IPS DF 4.7 (cell line): ENCODE measurements around the gene MTCL1.

Experiments
- DNase-seq: peaks from one replicate; pipeline ENCODE4 v3.0.0-alpha.2; 2013; ENCODE audit warnings: low spot score; ENCODE audit errors: extremely low read depth

The MTCL1 gene

GRCh38 chr18:8856212-8856611 lies 150.9 kb downstream of the MTCL1 start:
- no peak for DNase-seq

DNA sequence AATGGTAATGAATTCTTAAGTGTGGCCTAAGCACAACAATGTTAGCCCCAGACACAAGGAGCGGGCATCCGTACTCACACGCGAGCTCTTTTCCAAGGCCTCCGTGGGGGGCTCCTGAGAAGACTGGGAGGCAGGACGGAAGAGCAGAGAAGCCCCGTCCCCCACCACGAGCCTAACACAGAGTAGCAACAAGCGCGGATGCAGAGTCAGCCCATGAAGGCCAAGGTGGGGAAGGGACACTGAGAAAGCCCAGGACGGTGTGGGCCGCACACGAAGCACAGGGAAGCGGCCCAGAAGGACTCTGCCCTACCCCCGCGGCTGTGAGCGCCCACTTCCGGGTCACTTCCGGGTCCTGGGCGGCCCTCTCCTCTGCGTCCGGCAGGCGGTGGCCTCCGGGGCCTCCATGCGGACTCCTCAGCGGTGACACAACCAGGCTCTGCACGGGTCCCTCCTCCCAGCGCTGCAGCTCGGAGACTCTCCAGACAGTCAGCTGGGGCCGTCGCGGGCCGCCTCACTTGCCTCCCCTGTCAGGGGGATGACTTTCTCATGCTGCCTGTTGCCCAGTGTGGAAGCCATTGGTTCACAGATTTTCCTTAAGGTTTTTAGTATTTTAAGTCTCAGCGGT lies 151.5 kb downstream of the MTCL1 start:
- DNase-seq, result no peak

GRCh38 chr18:8857806-8858205 lies 152.4 kb downstream of the MTCL1 start:
- DNase-seq, result no peak

DNA sequence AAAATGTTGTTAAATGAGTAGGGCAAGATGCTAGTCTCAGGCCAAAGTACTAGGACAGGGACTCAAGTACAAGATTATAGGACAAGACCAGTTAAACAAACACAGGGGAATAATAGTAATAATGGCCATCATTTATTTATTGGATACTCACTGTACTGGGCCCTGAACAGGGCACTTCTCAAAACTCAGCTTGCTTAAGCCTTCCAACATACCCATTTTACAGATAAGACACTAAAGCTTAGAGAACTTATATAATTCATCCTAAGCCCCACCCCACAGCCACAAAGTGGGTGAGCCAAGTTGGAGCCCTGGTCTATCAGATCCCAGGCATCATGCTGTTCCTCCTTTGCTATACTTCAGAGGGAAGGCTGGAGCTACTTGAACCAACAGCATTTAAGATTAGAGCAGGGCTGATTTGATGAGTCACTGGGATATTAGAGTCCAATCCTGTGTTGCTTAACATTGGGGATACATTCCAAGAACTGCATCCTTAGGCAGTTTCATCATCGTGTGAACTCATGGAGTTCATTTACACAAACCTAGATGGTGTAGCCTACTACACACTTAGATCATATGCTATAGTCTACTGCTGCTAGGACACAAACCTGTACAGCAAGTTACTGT lies 153.6 kb downstream of the MTCL1 start:
- DNase-seq, result no peak

DNA sequence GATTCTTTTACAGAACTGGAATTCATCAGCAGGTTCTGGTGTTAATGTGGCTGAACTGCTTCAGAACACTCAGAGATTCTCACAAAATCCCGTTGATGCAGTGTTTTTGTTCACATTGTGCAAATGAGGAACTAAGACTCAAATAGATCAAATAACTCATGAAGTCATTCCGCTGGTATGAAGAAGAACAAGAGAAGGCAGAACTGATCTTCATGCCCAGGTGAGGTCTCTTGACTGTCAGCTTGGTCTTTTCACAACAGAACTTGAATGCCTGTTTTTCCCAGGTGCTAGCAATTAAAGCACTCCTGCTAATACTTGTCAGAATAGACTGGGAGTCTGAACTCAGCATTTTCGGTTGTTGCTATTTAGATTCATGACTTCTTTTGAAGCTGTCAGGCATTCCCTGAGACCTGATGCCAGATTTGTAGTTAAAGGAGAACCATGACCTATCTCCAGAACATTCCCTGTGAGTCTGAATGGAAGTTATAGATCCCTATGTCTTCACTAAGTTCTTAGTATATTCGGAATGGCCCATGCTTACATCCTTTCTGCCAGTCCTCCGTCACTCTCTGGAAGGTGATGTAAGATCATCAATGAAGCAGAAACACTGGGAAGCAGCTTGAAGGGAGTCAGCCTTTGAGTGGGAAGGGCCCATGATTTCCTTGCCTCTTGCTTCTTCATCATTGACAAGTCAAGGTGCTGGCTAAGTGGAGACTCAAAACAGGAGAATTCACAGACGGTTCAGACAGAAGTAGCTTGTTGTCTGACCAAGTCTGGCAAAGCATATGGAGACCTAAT lies 155.7 kb downstream of the MTCL1 start:
- no peak for DNase-seq

- DNase-seq, result no peak
Observed at GRCh38 chr18:8863427-8863826, 158.1 kb downstream of the MTCL1 start.

DNA sequence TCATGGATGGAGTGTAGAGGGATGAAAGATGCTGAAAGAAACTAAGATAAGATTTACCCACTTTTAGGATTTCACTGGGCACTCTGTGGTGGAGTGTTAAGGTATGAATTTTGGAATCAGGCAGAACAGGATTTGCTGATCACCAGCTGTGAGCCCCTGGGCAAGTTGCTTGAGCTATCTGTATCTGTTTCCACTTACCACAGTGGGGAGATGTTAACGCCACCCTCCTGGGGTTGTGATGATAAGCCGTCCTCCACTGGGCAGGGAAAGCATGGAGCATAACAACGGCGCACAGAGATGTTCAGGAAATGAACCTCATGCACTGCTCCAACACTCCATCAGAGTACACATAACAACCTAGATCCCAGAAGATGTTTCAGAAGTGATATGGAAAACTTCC lies 160.6 kb downstream of the MTCL1 start:
- no peak for DNase-seq

DNA sequence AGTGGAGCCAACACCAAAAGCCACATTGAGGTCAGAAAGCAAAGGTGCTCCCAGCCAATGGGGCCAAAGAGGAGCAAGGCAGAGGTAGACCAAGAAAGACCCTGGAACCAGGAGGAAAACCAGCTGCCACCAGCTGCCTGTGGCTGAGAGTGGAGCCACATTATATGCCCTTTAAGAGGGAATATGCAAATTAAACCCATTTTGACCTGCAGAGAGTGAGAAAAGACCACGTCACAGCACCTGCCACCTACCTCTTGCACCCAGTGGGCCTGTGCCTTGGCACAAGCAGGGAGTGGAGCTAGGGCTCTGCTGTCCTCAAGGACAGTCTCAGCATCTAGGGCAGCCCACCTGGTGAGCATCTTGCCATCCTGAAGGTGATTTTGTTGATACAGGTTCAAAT lies 161.3 kb downstream of the MTCL1 start:
- DNase-seq, result no peak

DNA sequence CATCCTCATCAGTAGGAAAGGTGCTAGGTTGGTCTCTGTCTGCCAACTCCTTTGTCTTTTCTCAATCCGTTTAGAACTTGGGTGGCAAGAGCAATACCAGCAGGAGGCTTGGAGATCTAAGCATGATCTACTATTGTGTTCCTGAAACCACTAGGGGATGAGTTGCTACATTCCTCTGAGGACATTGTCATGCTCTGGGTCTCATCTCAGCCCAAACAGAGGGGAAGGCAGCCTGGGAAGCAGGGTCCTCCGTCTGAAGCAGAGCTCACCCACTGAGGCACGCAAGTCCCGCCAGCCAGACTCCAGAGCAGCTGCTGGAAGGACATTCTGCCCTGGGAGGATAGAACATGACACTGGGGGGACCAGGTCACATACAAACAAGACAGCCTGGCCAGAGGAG lies 162.9 kb downstream of the MTCL1 start:
- DNase-seq, result no peak

- no peak for DNase-seq
Observed at GRCh38 chr18:8868779-8869415, 163.5 kb downstream of the MTCL1 start.

DNA sequence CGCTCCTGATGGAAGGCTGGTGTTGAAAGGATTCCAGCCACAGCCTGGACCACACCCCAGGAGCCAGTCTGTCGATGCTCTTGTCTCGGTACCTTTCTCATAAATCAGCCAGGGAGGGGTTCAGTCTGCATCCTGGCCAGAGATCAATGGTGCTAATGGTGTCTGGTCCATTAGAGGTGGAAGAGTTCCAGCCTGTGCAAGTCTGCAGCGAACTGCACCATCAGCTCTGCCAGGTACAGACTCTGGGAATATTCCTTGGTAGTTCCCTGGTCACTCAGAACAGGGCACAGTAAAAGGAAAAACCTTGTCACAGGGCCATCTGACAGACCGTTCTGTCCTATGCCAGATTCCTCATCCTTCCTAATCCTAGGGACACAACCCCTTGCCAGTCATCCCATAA lies 164.3 kb downstream of the MTCL1 start:
- no peak for DNase-seq

GRCh38 chr18:8870528-8870927 lies 165.2 kb downstream of the MTCL1 start:
- DNase-seq, result no peak

DNA sequence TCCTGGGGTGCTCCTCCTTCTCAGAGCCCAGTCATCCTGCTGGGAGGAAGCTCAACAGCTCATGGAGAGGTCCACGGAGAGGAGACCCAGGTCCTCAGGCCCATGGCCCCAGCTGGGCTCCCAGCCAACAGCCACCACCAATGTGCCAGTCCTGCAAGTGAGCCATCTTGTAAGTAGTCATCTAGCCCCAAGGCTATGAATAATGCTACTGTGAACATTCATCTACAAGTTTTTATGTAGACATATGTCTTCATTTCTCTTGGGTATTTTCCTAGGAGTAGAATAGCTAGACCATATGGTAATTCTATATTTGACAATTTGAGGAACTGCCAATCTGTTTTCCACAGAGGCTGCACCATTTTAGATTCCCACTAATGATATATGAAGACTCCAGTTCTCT lies 166.1 kb downstream of the MTCL1 start:
- no peak for DNase-seq

DNA sequence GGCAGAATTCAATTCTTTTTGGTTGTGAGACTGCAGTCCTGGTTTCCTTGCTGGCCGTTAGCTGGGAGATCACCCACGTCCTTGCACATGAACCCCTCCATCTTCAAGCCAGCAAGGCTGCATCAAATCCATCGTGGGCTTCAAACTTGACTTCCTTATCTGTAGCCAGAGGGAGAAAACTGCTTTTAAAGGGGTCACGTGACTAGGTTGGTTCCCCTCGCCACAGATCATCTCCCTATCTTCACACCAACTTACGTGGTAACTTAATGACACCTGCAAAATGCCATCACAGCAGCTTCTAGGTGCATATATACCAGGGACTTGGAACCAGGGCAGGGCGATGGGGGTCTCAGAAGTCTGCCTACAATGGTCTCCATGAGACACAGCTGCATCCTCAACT lies 169.5 kb downstream of the MTCL1 start:
- no peak for DNase-seq

DNA sequence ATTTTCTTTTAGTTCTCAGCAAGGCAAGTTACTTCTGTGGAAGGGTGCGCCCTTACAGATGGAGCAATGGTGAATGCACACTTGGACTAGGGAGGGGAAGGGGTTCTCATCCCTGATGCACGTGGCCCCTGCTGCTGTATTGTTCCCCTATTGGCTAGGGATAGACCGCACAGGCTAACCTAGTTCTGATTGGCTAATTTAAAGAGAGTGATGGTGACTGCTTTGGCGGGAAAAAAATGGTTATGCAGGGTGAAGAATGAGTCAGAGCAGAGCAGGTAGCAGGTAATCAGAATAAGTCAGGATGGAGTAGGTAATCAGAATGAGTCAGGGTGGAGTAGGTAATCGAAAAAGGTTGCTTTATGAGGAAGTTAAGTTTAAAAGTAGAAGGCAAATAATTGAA lies 171.5 kb downstream of the MTCL1 start:
- no peak for DNase-seq

DNA sequence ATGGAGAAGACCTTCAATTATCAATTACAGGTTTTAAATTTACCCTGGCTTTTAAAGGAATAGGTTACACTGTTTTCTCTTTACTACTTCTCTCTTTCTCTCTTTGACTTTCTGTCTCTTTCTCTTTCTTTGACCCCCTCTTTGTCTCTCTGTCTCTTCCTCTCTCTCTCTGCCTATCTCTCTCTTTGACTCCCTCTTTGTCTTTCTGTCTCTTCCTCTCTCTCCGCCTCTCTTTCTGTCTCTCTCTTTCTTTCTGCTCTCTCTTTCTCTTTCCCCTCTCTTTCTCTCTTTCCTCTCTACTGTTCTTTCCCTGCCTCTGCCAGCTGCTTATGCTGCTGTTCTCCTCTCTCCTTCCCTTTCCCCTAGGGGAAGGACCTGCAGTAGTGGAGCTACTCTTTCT lies 175.7 kb downstream of the MTCL1 start:
- no peak for DNase-seq
